GM18508 (cell line): ENCODE results near the gene TTLL4.
"Not testable (repeated sequence)": the region's sequence is repeated elsewhere in the genome, so short reads cannot be mapped to it uniquely, and the experiment has no call there.

Experiments
- ATAC-seq: cut with Tn5 transposase; IDR thresholded peaks from one replicate; pipeline ENCODE4 v1.9.1; 2021; ENCODE audit warnings: moderate number of reproducible peaks; ENCODE audit not compliant: insufficient read depth, unreplicated experiment

TTLL4 gene

GRCh38 chr2:218734190-218734975 lies 23.7 kb downstream of the TTLL4 start:
- no peak for ATAC-seq

GRCh38 chr2:218736531-218736930 lies 25.9 kb downstream of the TTLL4 start:
- no peak for ATAC-seq

- ATAC-seq = no peak
Measured at GRCh38 chr2:218743068-218743467, 32.4 kb downstream of the TTLL4 start.

- no peak for ATAC-seq
Measured at GRCh38 chr2:218744615-218745014, 34.0 kb downstream of the TTLL4 start.

GRCh38 chr2:218745160-218745558 lies 34.5 kb downstream of the TTLL4 start:
- no peak for ATAC-seq

- no peak for ATAC-seq
Measured at GRCh38 chr2:218745559-218746469, 35.2 kb downstream of the TTLL4 start.

- no peak for ATAC-seq
Measured at GRCh38 chr2:218746470-218746795, 35.8 kb downstream of the TTLL4 start.

- no peak for ATAC-seq
Measured at GRCh38 chr2:218746960-218747359, 36.3 kb downstream of the TTLL4 start.

- no peak for ATAC-seq
Measured at GRCh38 chr2:218748741-218749441, 38.3 kb downstream of the TTLL4 start.

GRCh38 chr2:218754201-218754600 lies 43.6 kb downstream of the TTLL4 start:
- no peak for ATAC-seq

- ATAC-seq = no peak
Measured at GRCh38 chr2:218754781-218755180, 44.1 kb downstream of the TTLL4 start.

GRCh38 chr2:218755198-218755566 lies 44.5 kb downstream of the TTLL4 start:
- ATAC-seq = no peak

- ATAC-seq = no peak
Measured at GRCh38 chr2:218755567-218756404, 45.2 kb downstream of the TTLL4 start.

- no peak for ATAC-seq
Measured at GRCh38 chr2:218756599-218757377, 46.2 kb downstream of the TTLL4 start.

- ATAC-seq = no peak
Measured at GRCh38 chr2:218761795-218762194, 51.2 kb downstream of the TTLL4 start.

- not testable (repeated sequence) for ATAC-seq
Measured at GRCh38 chr2:218772759-218773158, 62.1 kb downstream of the TTLL4 start.

GRCh38 chr2:218773881-218774280 lies 63.2 kb downstream of the TTLL4 start:
- no peak for ATAC-seq

GRCh38 chr2:218776488-218776887 lies 65.9 kb downstream of the TTLL4 start:
- ATAC-seq = no peak

GRCh38 chr2:218777276-218777990 lies 66.8 kb downstream of the TTLL4 start:
- no peak for ATAC-seq
